H9 (cell line): ENCODE data around the gene BCAS3. TPM values are rescaled to one million over a fixed set of nuclear protein-coding genes. Genes with fewer than 3 reads are reported as not detected.

Source experiments
- DNase-seq: peaks from one replicate; pipeline ENCODE4 v3.0.0-alpha.2; 2017
- H2AFZ ChIP-seq: one replicate; pipeline ENCODE4 v1.6.1; 2013; ENCODE audit warnings: mild to moderate bottlenecking, low read length, control low read depth, moderate library complexity
- H2AK5ac ChIP-seq: 2 replicates; pipeline ENCODE4 v1.6.1; 2013; ENCODE audit warnings: low read length, control low read depth, mixed read lengths; ENCODE audit not compliant: insufficient read length
- H2BK120ac ChIP-seq: one replicate; pipeline ENCODE4 v1.6.1; 2013; ENCODE audit warnings: low read depth, mild to moderate bottlenecking, low read length, control low read depth, inconsistent platforms; ENCODE audit not compliant: poor library complexity, severe bottlenecking
- H2BK12ac ChIP-seq: 2 replicates; pipeline ENCODE4 v1.6.1; 2013; ENCODE audit warnings: low read length, control low read depth, mixed read lengths, low read depth; ENCODE audit not compliant: insufficient read length
- H2BK15ac ChIP-seq: 2 replicates; pipeline ENCODE4 v1.6.1; 2013; ENCODE audit warnings: low read depth, low read length, control low read depth
- H2BK20ac ChIP-seq: one replicate; pipeline ENCODE4 v1.6.1; 2013; ENCODE audit warnings: low read depth, mild to moderate bottlenecking, low read length, control low read depth, inconsistent platforms; ENCODE audit not compliant: poor library complexity, severe bottlenecking
- H2BK5ac ChIP-seq: 2 replicates; pipeline ENCODE4 v1.6.1; 2013; ENCODE audit warnings: low read length, control low read depth, mixed read lengths; ENCODE audit not compliant: insufficient read length
- H3K14ac ChIP-seq: 2 replicates; pipeline ENCODE4 v1.6.1; 2013; ENCODE audit warnings: low read length, control low read depth; ENCODE audit not compliant: insufficient read depth
- H3K18ac ChIP-seq: 2 replicates; pipeline ENCODE4 v1.6.1; 2013; ENCODE audit warnings: low read depth, mild to moderate bottlenecking, mixed read lengths, low read length, control low read depth; ENCODE audit not compliant: insufficient read length
- H3K23ac ChIP-seq: 2 replicates; pipeline ENCODE4 v1.6.1; 2013; ENCODE audit warnings: low read length, control low read depth, mixed read lengths, low read depth; ENCODE audit not compliant: insufficient read length
- H3K23me2 ChIP-seq: 2 replicates; pipeline ENCODE4 v1.6.1; 2013; ENCODE audit warnings: low read depth, mild to moderate bottlenecking, mixed read lengths, low read length, control low read depth; ENCODE audit not compliant: insufficient read length, poor library complexity, severe bottlenecking
- H3K27ac ChIP-seq: 2 replicates; pipeline ENCODE4 v1.5.1; 2013; ENCODE audit warnings: low read length, control low read depth, mixed read lengths, low read depth; ENCODE audit not compliant: insufficient read length
- H3K27me3 ChIP-seq: 2 replicates; pipeline ENCODE4 v1.6.1; 2013; ENCODE audit warnings: low read length, control low read depth, inconsistent platforms; ENCODE audit not compliant: insufficient read depth
- H3K4ac ChIP-seq: 2 replicates; pipeline ENCODE4 v1.6.1; 2013; ENCODE audit warnings: low read depth, mild to moderate bottlenecking, control low read depth, inconsistent platforms, low read length, moderate library complexity
- H3K4me1 ChIP-seq: 2 replicates; pipeline ENCODE4 v1.6.1; 2013; ENCODE audit warnings: low read length, control low read depth, inconsistent platforms; ENCODE audit not compliant: insufficient read depth
- H3K4me2 ChIP-seq: 2 replicates; pipeline ENCODE4 v1.6.1; 2013; ENCODE audit warnings: low read length, control low read depth, mixed read lengths; ENCODE audit not compliant: insufficient read length, insufficient read depth
- H3K56ac ChIP-seq: 2 replicates; pipeline ENCODE4 v1.6.1; 2013; ENCODE audit warnings: low read depth, mild to moderate bottlenecking, mixed read lengths, low read length, control low read depth; ENCODE audit not compliant: insufficient read length
- H3K79me1 ChIP-seq: 2 replicates; pipeline ENCODE4 v1.6.1; 2013; ENCODE audit warnings: low read depth, mild to moderate bottlenecking, moderate library complexity, low read length, control low read depth, inconsistent platforms; ENCODE audit not compliant: insufficient read depth, poor library complexity, severe bottlenecking
- H3K79me2 ChIP-seq: 2 replicates; pipeline ENCODE4 v1.6.1; 2013; ENCODE audit warnings: low read length, control low read depth, inconsistent platforms; ENCODE audit not compliant: insufficient read depth
- H3K9ac ChIP-seq: 2 replicates; pipeline ENCODE4 v1.6.1; 2013; ENCODE audit warnings: low read length, control low read depth, mixed read lengths; ENCODE audit not compliant: insufficient read length; ENCODE audit errors: extremely low read depth
- H3K9me3 ChIP-seq: one replicate; pipeline ENCODE4 v1.6.1; 2013; ENCODE audit warnings: low read depth, low read length, inconsistent platforms; ENCODE audit not compliant: control insufficient read depth
- H3T11ph ChIP-seq: one replicate; pipeline ENCODE4 v1.6.1; 2013; ENCODE audit warnings: mild to moderate bottlenecking, low read length, control low read depth, inconsistent platforms
- H4K20me1 ChIP-seq: one replicate; pipeline ENCODE4 v1.6.1; 2013; ENCODE audit not compliant: control insufficient read depth, insufficient read length, insufficient read depth
- H4K5ac ChIP-seq: 2 replicates; pipeline ENCODE4 v1.6.1; 2013; ENCODE audit warnings: low read depth, mild to moderate bottlenecking, mixed read lengths, low read length, control low read depth; ENCODE audit not compliant: insufficient read length
- H4K8ac ChIP-seq: replicated peaks from 2 replicates; pipeline ENCODE4 v1.6.1; 2013; ENCODE audit warnings: low read length, control low read depth, mixed read lengths, low read depth; ENCODE audit not compliant: insufficient read length
- H4K91ac ChIP-seq: 2 replicates; pipeline ENCODE4 v1.6.1; 2013; ENCODE audit warnings: low read depth, mild to moderate bottlenecking, moderate library complexity, mixed read lengths, low read length, control low read depth; ENCODE audit not compliant: insufficient read length
- H3K27ac Mint-ChIP-seq, 3 experiments: 2 replicates in 2 of 3; 3 replicates in 1 of 3; pipeline ENCODE4 v1.8.0; 2020 to 2021; ENCODE audit warnings: mixed read lengths in 3 of 3, mild to moderate bottlenecking in 1 of 3, moderate library complexity in 1 of 3
- H3K27me3 Mint-ChIP-seq: 2 replicates; pipeline ENCODE4 v1.8.0; 2021; ENCODE audit warnings: low read depth, mild to moderate bottlenecking, moderate library complexity, mixed read lengths
- H3K36me3 Mint-ChIP-seq, 3 experiments: 2 replicates in 2 of 3; 3 replicates in 1 of 3; pipeline ENCODE4 v1.8.0; 2020 to 2021; ENCODE audit warnings: low read depth in 3 of 3, mixed read lengths in 3 of 3; ENCODE audit not compliant: insufficient read depth in 1 of 3
- H3K4me1 Mint-ChIP-seq, 2 experiments: 2 replicates each; pipeline ENCODE4 v1.8.0; 2020; ENCODE audit warnings: mixed read lengths in 2 of 2
- H3K4me3 Mint-ChIP-seq, 2 experiments: 2 replicates in 1 of 2; 3 replicates in 1 of 2; pipeline ENCODE4 v1.8.0; 2020 to 2021; ENCODE audit warnings: mild to moderate bottlenecking in 2 of 2, mixed read lengths in 2 of 2, moderate library complexity in 1 of 2
- H3K9me3 Mint-ChIP-seq, 2 experiments: 2 replicates in 1 of 2; 3 replicates in 1 of 2; pipeline ENCODE4 v1.8.0; 2020; ENCODE audit warnings: mild to moderate bottlenecking in 2 of 2, mixed read lengths in 2 of 2, moderate library complexity in 1 of 2
- CTCF ChIP-seq: fragments of 200-600 bp; sonication (generic); conservative IDR thresholded peaks from 3 replicates; pipeline ENCODE4 v1.8.0; 2021; ENCODE audit warnings: antibody characterized with exemption, mild to moderate bottlenecking
- WGBS: extraction: QIAGEN DNeasy Blood & Tissue Kit; methylation state at CpG from one replicate; pipeline ENCODE4 v1.1.7; 2013; ENCODE audit warnings: missing lambda C conversion rate, low lambda C conversion rate, mixed read lengths; ENCODE audit not compliant: insufficient read length; ENCODE audit errors: extremely low coverage; 5-methylcytosine and 5-hydroxymethylcytosine counted together
- total RNA-seq: library from RNA; stranded (reverse); gene quantifications from 2 replicates; pipeline ENCODE4 v1.2.1, GENCODE V29; 2021

BCAS3 gene
- total RNA-seq, 1 experiment from 2014 or later, result 22.4 TPM

- H2BK5ac ChIP-seq, result no peak overlapping the region
- H3K14ac ChIP-seq, result no peak overlapping the region
- no peak overlapping the region for H3K4me2 ChIP-seq
- no peak for TF ChIP-seq CTCF
- H3K79me2 ChIP-seq, result no peaks in the 10 kb centered on the region
- no peak overlapping the region for H2BK120ac ChIP-seq
- no peak overlapping the region for H3K56ac ChIP-seq
- H3K79me1 ChIP-seq, result no peaks in the 10 kb centered on the region
- no peaks in the 10 kb centered on the region for H3K36me3 Mint-ChIP-seq
- H4K20me1 ChIP-seq, result no peaks in the 10 kb centered on the region
- no peak overlapping the region for H2BK15ac ChIP-seq
- no peak overlapping the region for H4K91ac ChIP-seq
- H3K4ac ChIP-seq, result no peak overlapping the region
- no peak overlapping the region for H3K27ac ChIP-seq
- no peaks in the 10 kb centered on the region for H3K9me3 Mint-ChIP-seq
- no peak overlapping the region for H2BK20ac ChIP-seq
- no peak overlapping the region for H4K5ac ChIP-seq
- no peak overlapping the region for H2AFZ ChIP-seq
- H3K9ac ChIP-seq, result no peak overlapping the region
- H3K18ac ChIP-seq, result no peak overlapping the region
- H3T11ph ChIP-seq, result no peak overlapping the region
- no peak overlapping the region for H4K8ac ChIP-seq
- WGBS, result no CpG with 5 or more reads among the region's 3 CpGs
- H2AK5ac ChIP-seq, result no peak overlapping the region
- H3K27ac Mint-ChIP-seq, result no peak overlapping the region
- DNase-seq, result no peak
- H2BK12ac ChIP-seq, result no peak overlapping the region
- H3K4me1 Mint-ChIP-seq, result no peaks in the 10 kb centered on the region
- no peaks in the 10 kb centered on the region for H3K27me3 Mint-ChIP-seq
- H3K23me2 ChIP-seq, result no peaks in the 10 kb centered on the region
- no peak overlapping the region for H3K4me3 Mint-ChIP-seq
- H3K23ac ChIP-seq, result no peak overlapping the region
- H3K4me1 ChIP-seq, result no peaks in the 10 kb centered on the region
- no peaks in the 10 kb centered on the region for H3K27me3 ChIP-seq
- no peaks in the 10 kb centered on the region for H3K9me3 ChIP-seq
Measured at GRCh38 chr17:60782742-60783141, 105.1 kb downstream of the BCAS3 start.
